H1 (cell line): ENCODE results near the gene RRP1B. TPM values are rescaled to one million over a fixed set of nuclear protein-coding genes. Genes with fewer than 3 reads are reported as not detected.

Experiments
- CBX8 ChIP-seq: fragments of 300-800, 300-1000 bp; sonication (generic); IDR thresholded peaks from 2 replicates; pipeline ENCODE4 v1.7.1; 2016; ENCODE audit warnings: low read depth, low read length, borderline replicate concordance
- JUN ChIP-seq: IDR thresholded peaks from 2 replicates; pipeline ENCODE4 v1.6.1; 2011; ENCODE audit warnings: low read depth, mild to moderate bottlenecking, improper control_type of control experiment, low read length
- POLR2AphosphoS5 ChIP-seq: IDR thresholded peaks from 2 replicates; pipeline ENCODE4 v1.6.1; 2011; ENCODE audit warnings: low read depth, low read length
- SIX5 ChIP-seq: IDR thresholded peaks from 2 replicates; pipeline ENCODE4 v1.6.1; 2011; ENCODE audit warnings: mild to moderate bottlenecking, low read depth, low read length
- SP2 ChIP-seq: IDR thresholded peaks from 2 replicates; pipeline ENCODE4 v1.6.1; 2012; ENCODE audit warnings: mild to moderate bottlenecking, low read length, inconsistent platforms
- TAF1 ChIP-seq: IDR thresholded peaks from 2 replicates; pipeline ENCODE4 v1.6.1; 2011; ENCODE audit warnings: mild to moderate bottlenecking, low read depth, low read length
- polyA plus RNA-seq, 7 experiments: library from polyadenylated mRNA; depleted of rRNA in 3 of 7; stranded (reverse) in 5 of 7; unstranded in 2 of 7; fragments of >200 nt in 5 of 7; fragments of 200-250 nt in 2 of 7; gene quantifications; 1 replicate in 5 of 7; 2 replicates in 1 of 7; 4 replicates in 1 of 7; pipeline versions ENCODE4 v1.2.1 to v1.2.3, GENCODE V29; 2011 to 2013; ENCODE audit warnings: missing spikeins in 2 of 7, mixed read lengths in 2 of 7
- total RNA-seq: library from RNA; stranded (reverse); fragmentation: NEBNext Ultra II Directional; extraction: Animal tissue kit (Norgen Biotek cat#: 25700); gene quantifications from 2 replicates; pipeline ENCODE4 v1.2.1, GENCODE V29; 2021
- TF ChIP-seq, protein P1 (sequence below): fragments of 300-600 bp; sonication (generic); IDR thresholded peaks from 2 replicates; pipeline ENCODE4 v1.7.1; 2012; ENCODE audit warnings: low read length, moderate library complexity, mild to moderate bottlenecking, inconsistent platforms; ENCODE audit not compliant: insufficient replicate concordance

The RRP1B gene
- total and polyA plus RNA-seq, 2 of the 8 experiments (the other 6 are each of a cell fraction or from before 2014, with no cell fraction given): 25.8 to 97.3 TPM

DNA sequence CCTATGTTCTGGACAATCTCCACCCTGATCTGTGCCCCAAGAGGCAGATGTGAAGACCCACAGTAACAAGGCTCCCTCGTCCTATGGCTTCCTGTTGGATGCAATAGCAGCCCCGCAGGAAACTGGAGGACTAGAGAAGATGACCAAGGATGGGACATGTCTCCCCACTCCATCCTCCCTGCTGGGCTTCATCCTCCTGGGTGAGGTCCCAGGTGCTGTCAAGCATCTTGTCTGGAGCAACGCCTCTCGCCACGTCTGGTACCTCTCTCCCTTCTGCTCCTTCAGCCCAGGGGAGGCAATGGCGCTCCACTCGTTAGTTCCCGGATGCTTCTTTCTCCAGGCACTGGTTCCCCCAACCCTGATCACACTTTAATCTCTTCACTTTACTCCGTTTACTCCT, 11.2 kb upstream of the RRP1B start (continued):
- TF ChIP-seq, protein P1, sequence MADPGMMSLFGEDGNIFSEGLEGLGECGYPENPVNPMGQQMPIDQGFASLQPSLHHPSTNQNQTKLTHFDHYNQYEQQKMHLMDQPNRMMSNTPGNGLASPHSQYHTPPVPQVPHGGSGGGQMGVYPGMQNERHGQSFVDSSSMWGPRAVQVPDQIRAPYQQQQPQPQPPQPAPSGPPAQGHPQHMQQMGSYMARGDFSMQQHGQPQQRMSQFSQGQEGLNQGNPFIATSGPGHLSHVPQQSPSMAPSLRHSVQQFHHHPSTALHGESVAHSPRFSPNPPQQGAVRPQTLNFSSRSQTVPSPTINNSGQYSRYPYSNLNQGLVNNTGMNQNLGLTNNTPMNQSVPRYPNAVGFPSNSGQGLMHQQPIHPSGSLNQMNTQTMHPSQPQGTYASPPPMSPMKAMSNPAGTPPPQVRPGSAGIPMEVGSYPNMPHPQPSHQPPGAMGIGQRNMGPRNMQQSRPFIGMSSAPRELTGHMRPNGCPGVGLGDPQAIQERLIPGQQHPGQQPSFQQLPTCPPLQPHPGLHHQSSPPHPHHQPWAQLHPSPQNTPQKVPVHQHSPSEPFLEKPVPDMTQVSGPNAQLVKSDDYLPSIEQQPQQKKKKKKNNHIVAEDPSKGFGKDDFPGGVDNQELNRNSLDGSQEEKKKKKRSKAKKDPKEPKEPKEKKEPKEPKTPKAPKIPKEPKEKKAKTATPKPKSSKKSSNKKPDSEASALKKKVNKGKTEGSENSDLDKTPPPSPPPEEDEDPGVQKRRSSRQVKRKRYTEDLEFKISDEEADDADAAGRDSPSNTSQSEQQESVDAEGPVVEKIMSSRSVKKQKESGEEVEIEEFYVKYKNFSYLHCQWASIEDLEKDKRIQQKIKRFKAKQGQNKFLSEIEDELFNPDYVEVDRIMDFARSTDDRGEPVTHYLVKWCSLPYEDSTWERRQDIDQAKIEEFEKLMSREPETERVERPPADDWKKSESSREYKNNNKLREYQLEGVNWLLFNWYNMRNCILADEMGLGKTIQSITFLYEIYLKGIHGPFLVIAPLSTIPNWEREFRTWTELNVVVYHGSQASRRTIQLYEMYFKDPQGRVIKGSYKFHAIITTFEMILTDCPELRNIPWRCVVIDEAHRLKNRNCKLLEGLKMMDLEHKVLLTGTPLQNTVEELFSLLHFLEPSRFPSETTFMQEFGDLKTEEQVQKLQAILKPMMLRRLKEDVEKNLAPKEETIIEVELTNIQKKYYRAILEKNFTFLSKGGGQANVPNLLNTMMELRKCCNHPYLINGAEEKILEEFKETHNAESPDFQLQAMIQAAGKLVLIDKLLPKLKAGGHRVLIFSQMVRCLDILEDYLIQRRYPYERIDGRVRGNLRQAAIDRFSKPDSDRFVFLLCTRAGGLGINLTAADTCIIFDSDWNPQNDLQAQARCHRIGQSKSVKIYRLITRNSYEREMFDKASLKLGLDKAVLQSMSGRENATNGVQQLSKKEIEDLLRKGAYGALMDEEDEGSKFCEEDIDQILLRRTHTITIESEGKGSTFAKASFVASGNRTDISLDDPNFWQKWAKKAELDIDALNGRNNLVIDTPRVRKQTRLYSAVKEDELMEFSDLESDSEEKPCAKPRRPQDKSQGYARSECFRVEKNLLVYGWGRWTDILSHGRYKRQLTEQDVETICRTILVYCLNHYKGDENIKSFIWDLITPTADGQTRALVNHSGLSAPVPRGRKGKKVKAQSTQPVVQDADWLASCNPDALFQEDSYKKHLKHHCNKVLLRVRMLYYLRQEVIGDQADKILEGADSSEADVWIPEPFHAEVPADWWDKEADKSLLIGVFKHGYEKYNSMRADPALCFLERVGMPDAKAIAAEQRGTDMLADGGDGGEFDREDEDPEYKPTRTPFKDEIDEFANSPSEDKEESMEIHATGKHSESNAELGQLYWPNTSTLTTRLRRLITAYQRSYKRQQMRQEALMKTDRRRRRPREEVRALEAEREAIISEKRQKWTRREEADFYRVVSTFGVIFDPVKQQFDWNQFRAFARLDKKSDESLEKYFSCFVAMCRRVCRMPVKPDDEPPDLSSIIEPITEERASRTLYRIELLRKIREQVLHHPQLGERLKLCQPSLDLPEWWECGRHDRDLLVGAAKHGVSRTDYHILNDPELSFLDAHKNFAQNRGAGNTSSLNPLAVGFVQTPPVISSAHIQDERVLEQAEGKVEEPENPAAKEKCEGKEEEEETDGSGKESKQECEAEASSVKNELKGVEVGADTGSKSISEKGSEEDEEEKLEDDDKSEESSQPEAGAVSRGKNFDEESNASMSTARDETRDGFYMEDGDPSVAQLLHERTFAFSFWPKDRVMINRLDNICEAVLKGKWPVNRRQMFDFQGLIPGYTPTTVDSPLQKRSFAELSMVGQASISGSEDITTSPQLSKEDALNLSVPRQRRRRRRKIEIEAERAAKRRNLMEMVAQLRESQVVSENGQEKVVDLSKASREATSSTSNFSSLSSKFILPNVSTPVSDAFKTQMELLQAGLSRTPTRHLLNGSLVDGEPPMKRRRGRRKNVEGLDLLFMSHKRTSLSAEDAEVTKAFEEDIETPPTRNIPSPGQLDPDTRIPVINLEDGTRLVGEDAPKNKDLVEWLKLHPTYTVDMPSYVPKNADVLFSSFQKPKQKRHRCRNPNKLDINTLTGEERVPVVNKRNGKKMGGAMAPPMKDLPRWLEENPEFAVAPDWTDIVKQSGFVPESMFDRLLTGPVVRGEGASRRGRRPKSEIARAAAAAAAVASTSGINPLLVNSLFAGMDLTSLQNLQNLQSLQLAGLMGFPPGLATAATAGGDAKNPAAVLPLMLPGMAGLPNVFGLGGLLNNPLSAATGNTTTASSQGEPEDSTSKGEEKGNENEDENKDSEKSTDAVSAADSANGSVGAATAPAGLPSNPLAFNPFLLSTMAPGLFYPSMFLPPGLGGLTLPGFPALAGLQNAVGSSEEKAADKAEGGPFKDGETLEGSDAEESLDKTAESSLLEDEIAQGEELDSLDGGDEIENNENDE: no peak
- no peak for TF ChIP-seq TAF1
- no peak for TF ChIP-seq SIX5
- no peak for TF ChIP-seq SP2
- no peak for TF ChIP-seq POLR2AphosphoS5
- no peak for TF ChIP-seq JUN
- TF ChIP-seq CBX8: no peak
